ENCODE results near the gene INPP5A. TPM values are rescaled to one million over a fixed set of nuclear protein-coding genes. Genes with fewer than 3 reads are reported as not detected.
A peak's percentile ranks its signal among the peaks of the same experiment; 100 is the strongest.

INPP5A gene
- total and polyA plus RNA-seq, 7 donors = 15.1 to 48.8 (median 40.9) TPM

DNA sequence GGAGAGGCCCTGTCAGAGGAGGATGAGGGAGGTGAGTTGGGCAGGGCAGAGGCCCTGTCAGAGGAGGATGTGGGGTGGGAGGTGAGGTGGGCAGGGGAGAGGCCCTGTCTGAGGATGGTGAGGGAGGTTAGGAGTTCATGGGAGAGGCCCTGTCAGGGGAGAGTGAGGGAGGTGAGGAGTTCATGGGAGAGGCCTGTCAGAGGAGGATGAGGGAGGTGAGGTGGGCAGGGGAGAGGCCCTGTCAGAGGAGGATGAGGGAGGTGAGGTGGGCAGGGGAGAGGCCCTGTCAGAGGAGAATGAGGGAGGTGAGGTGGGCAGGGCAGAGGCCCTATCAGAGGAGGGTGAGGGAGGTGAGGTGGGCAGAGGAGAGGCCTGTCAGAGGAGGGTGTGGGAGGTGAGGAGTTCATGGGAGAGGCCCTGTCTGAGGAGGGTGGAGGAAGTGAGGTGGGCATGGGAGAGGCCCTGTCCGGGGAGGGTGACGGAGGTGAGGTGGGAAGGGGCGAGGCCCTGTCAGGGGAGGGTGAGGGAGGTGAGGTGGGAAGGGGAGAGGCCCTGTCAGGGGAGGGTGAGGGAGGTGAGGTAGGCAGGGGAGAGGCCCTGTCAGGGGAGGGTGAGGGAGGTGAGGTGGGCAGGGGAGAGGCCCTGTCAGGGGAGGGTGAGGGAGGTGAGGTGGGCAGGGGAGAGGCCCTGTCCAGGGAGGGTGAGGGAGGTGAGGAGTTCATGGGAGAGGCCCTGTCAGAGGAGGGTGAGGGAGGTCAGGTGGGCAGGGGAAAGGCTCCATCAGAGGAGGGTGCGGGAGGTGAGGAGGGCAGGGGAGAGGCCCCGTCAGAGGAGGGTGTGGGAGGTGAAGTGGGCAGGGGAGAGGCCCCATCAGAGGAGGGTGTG lies 73.7 kb downstream of the INPP5A start:
- TF ChIP-seq, protein P1, sequence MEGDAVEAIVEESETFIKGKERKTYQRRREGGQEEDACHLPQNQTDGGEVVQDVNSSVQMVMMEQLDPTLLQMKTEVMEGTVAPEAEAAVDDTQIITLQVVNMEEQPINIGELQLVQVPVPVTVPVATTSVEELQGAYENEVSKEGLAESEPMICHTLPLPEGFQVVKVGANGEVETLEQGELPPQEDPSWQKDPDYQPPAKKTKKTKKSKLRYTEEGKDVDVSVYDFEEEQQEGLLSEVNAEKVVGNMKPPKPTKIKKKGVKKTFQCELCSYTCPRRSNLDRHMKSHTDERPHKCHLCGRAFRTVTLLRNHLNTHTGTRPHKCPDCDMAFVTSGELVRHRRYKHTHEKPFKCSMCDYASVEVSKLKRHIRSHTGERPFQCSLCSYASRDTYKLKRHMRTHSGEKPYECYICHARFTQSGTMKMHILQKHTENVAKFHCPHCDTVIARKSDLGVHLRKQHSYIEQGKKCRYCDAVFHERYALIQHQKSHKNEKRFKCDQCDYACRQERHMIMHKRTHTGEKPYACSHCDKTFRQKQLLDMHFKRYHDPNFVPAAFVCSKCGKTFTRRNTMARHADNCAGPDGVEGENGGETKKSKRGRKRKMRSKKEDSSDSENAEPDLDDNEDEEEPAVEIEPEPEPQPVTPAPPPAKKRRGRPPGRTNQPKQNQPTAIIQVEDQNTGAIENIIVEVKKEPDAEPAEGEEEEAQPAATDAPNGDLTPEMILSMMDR (IDR thresholded peaks at IDR 0.05) = no peak
- WGBS, 3 donors = 84 to 98% (median 95%) methylated on average over 4 to 5 of the region's 5 CpGs
- Histone ChIP-seq H3K36me3 (ENCODE audit: insufficient read depth in 1 of 2, low read depth in 1 of 2) (no peaks in the 10 kb centered on the region), H3K4me3 (no peak overlapping the region), H3K27me3 (ENCODE audit: insufficient read depth in 3 of 3, low read length in 2 of 3) (no peaks in the 10 kb centered on the region), H3K27ac (no peak overlapping the region), H3K4me1 (peaks cover 19% of the 10 kb centered on the region), H3K9me3 (no peaks in the 10 kb centered on the region)
- intact Hi-C loops (cut with DNase I) = no loop called here
- ATAC-seq (no peak), DNase-seq (no peak)

DNA sequence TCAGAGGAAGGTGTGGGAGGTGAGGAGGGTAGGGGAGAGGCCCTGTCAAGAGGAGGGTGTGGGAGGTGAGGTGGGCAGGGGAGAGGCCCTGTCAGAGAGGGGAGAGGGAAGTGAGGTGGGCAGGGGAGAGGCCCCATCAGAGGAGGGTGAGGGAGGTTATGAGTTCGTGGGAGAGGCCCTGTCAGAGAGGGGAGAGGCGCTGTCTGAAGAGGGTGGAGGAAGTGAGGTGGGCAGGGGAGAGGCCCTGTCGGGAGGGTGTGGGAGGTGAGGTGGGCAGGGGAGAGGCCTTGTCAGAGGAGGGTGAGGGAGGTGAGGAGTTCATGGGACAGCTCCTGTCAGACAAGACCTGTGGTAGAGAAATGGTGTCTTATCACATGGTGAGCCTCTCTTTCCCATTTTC lies 74.4 kb downstream of the INPP5A start:
- intact Hi-C loops (cut with DNase I) = no loop called here
- Histone ChIP-seq H3K9me3 (no peaks in the 10 kb centered on the region), H3K4me1 (peaks cover 12% of the 10 kb centered on the region), H3K36me3 (ENCODE audit: insufficient read depth in 1 of 2, low read depth in 1 of 2) (no peaks in the 10 kb centered on the region), H3K27ac (no peak overlapping the region), H3K4me3 (no peak overlapping the region), H3K27me3 (ENCODE audit: insufficient read depth in 3 of 3, low read length in 2 of 3) (no peaks in the 10 kb centered on the region)
- DNase-seq (no peak), ATAC-seq (no peak)
- 71 to 89% (median 72%) methylated on average over 3 of the region's 3 CpGs for WGBS, 3 donors
- TF ChIP-seq, protein P1 (IDR thresholded peaks at IDR 0.05) = no peak

DNA sequence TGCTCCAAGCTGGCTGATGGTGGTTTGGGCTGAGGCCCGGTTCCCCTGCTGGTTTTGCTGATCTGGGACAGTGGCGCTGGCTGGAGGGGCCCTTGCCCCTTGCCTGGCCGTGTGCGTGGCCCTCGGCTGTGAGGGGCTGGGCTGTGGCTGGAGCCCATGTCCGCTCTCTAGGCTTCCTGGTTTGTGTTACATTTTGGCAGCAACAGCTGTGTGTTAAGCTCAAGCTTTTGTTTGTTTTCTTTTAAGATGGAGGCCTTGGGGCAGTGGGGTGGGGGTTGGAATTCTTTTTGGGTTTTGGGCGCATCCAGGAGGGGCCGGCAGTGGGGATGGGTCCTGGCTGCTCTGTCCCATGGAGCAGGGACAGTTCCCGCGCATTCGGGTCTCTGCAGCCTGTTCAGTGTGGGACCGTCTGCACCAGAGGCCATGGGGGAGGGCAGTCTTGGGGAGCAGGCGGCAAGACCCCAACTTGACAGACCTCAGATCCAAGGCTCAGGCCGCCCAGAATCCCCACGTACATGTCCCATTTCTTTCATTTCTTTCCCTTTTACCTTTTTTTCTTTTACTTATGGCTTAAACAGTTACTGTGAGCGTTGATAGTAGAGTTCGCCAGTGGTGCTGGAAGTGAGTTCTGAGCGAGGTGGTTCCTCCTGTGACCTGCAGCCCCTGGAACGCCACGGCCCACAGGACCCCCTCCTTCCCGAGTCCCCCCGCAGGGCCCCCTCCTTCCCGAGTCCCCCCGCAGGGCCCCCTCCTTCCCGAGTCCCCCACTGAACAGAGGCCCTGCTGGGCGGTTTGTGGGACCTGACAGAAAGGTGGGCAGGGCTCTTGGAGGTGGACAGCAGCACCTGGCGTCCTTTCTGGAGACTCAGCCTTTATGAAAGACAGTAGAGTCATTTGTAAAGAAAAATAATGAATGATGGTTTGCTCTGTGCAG lies 75.3 kb downstream of the INPP5A start:
- H3K9me3 ChIP-seq = no peaks in the 10 kb centered on the region
- no peaks in the 10 kb centered on the region for H3K27me3 ChIP-seq (ENCODE audit: insufficient read depth in 3 of 3, low read length in 2 of 3)
- peak in 2 of 4 donors; percentile 28 to 41 for ATAC-seq
- intact Hi-C loops (cut with DNase I) = no loop called here
- 75 to 78% (median 77%) methylated on average over 27 of the region's 27 CpGs for WGBS, 3 donors
- H3K4me1 ChIP-seq = peaks cover 6% of the 10 kb centered on the region
- TF ChIP-seq, protein P1 (IDR thresholded peaks at IDR 0.05) = no peak
- no peak overlapping the region for H3K4me3 ChIP-seq
- no peaks in the 10 kb centered on the region for H3K36me3 ChIP-seq (ENCODE audit: insufficient read depth in 1 of 2, low read depth in 1 of 2)
- DNase-seq = no peak
- no peak overlapping the region for H3K27ac ChIP-seq

DNA sequence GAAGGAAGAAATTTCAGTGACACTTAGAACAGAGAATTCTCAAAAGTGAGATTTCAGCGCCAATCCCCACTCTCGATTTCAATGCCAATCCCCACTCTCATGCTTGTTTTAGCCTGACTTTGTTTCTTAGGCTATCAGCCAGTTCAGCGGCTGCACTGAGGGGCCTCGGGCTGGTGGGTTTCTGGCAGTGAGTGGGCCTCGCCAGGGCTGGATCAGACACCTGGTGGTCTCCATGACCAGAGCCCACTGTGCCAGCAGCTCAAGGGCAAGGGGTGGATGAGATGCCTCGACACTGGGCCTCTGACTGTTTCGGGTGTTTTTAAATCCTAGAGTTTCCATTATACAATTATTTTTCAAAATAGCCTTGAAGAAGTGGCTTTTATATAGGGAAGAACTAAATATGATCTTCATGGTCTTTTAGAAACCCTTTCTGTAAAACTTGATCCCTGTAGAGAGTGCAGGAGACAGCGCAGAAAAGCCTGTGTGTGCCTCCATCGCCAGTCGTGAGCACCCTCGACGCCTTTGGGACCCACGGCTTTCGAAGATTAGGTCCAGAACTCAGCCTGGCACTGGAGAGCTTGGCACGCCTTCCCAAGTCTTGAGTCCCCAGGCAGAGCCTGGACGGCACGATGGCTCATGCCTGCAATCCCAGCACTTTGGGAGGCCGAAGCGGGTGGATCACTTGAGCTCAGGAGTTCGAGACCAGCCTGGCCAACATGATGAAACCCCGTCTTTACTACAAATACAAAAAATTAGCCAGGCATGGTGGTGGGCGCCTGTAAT lies 76.2 kb downstream of the INPP5A start:
- intact Hi-C loops (cut with DNase I) = no loop called here
- H3K9me3 ChIP-seq = no peaks in the 10 kb centered on the region
- no peak overlapping the region for H3K4me3 ChIP-seq
- H3K27ac ChIP-seq = no peak overlapping the region
- no peak for DNase-seq
- H3K36me3 ChIP-seq (ENCODE audit: insufficient read depth in 1 of 2, low read depth in 1 of 2) = no peaks in the 10 kb centered on the region
- peaks cover 6% of the 10 kb centered on the region for H3K4me1 ChIP-seq
- TF ChIP-seq, protein P1 (IDR thresholded peaks at IDR 0.05) = no peak
- no peak for ATAC-seq
- no peaks in the 10 kb centered on the region for H3K27me3 ChIP-seq (ENCODE audit: insufficient read depth in 3 of 3, low read length in 2 of 3)
- 92 to 95% (median 95%) methylated on average over 22 of the region's 22 CpGs for WGBS, 3 donors
